Liver (tissue), 9 donors: ENCODE measurements around the gene ABHD8. TPM values are rescaled to one million over a fixed set of nuclear protein-coding genes. Genes with fewer than 3 reads are reported as not detected.

Experiments used
- DNase-seq: peaks from one replicate; pipeline ENCODE4 v3.0.0-alpha.2; 2017; ENCODE audit warnings: low spot score
- H3K27ac ChIP-seq, 2 donors: one replicate each; pipeline ENCODE4 v1.7.0; 2013; ENCODE audit warnings: inconsistent platforms in 2 of 2, low read length in 2 of 2, control low read depth in 1 of 2, low read depth in 1 of 2, mild to moderate bottlenecking in 1 of 2
- H3K27me3 ChIP-seq, 4 donors: one replicate each; pipeline versions ENCODE4 v1.6.1 to v1.7.0; 2013; ENCODE audit warnings: low read length in 3 of 4, inconsistent platforms in 1 of 4, mild to moderate bottlenecking in 1 of 4, moderate library complexity in 1 of 4; ENCODE audit not compliant: control insufficient read depth in 4 of 4, insufficient read depth in 4 of 4
- H3K36me3 ChIP-seq, 4 donors: one replicate each; pipeline versions ENCODE4 v1.6.1 to v1.7.0; 2013; ENCODE audit warnings: low read length in 3 of 4, mild to moderate bottlenecking in 3 of 4, low read depth in 1 of 4, moderate library complexity in 1 of 4; ENCODE audit not compliant: control insufficient read depth in 4 of 4, insufficient read depth in 3 of 4
- H3K4me1 ChIP-seq, 4 donors: one replicate each; pipeline versions ENCODE4 v1.6.1 to v1.7.0; 2013; ENCODE audit warnings: low read length in 3 of 4, mild to moderate bottlenecking in 3 of 4, moderate library complexity in 1 of 4; ENCODE audit not compliant: control insufficient read depth in 4 of 4, insufficient read depth in 4 of 4
- H3K4me3 ChIP-seq, 3 donors: one replicate each; pipeline versions ENCODE4 v1.6.1 to v1.7.0; 2013; ENCODE audit warnings: low read length in 3 of 3, control low read depth in 1 of 3, low read depth in 1 of 3, mild to moderate bottlenecking in 1 of 3
- H3K9ac ChIP-seq, 2 donors: one replicate each; pipeline ENCODE4 v1.7.0; 2013; ENCODE audit warnings: low read length in 2 of 2, mild to moderate bottlenecking in 2 of 2, moderate library complexity in 2 of 2, control low read depth in 1 of 2, low read depth in 1 of 2
- H3K9me3 ChIP-seq, 4 donors: one replicate each; pipeline versions ENCODE4 v1.6.1 to v1.7.0; 2013; ENCODE audit warnings: low read length in 3 of 4; ENCODE audit not compliant: control insufficient read depth in 4 of 4
- CTCF ChIP-seq: fragments of 150-350 bp; IDR thresholded peaks from 2 replicates; pipeline ENCODE4 v1.5.1; 2017; ENCODE audit warnings: improper control_type of control experiment, low read depth, low read length; ENCODE audit not compliant: missing input control
- EGR1 ChIP-seq, 2 donors: IDR thresholded peaks; 2 replicates each; pipeline ENCODE4 v1.6.1; 2016 to 2018; ENCODE audit warnings: antibody characterized with exemption in 2 of 2, low read depth in 2 of 2
- FOXA1 ChIP-seq: IDR thresholded peaks from 2 replicates; pipeline ENCODE4 v1.6.1; 2016; ENCODE audit warnings: antibody characterized with exemption
- FOXA2 ChIP-seq: IDR thresholded peaks from 2 replicates; pipeline ENCODE4 v1.6.1; 2016; ENCODE audit warnings: antibody characterized with exemption
- GABPA ChIP-seq, 2 donors: IDR thresholded peaks in 1 of 2; conservative IDR thresholded peaks in 1 of 2; 2 replicates each; pipeline ENCODE4 v1.6.1; 2016; ENCODE audit warnings: antibody characterized with exemption in 2 of 2, mild to moderate bottlenecking in 1 of 2, moderate library complexity in 1 of 2
- HNF4A ChIP-seq, 2 donors: conservative IDR thresholded peaks; 2 replicates each; pipeline ENCODE4 v1.6.1; 2016; ENCODE audit warnings: antibody characterized with exemption in 2 of 2, mild to moderate bottlenecking in 2 of 2
- HNF4G ChIP-seq: IDR thresholded peaks from 2 replicates; pipeline ENCODE4 v1.6.1; 2016; ENCODE audit warnings: antibody characterized with exemption
- JUND ChIP-seq, 2 donors: IDR thresholded peaks; 2 replicates each; pipeline ENCODE4 v1.6.1; 2016; ENCODE audit warnings: antibody characterized with exemption in 2 of 2
- MAX ChIP-seq: IDR thresholded peaks from 2 replicates; pipeline ENCODE4 v1.6.1; 2016; ENCODE audit warnings: antibody characterized with exemption
- NR2F2 ChIP-seq: IDR thresholded peaks from 2 replicates; pipeline ENCODE4 v1.6.1; 2016; ENCODE audit warnings: antibody characterized with exemption
- RAD21 ChIP-seq, 2 donors: IDR thresholded peaks; 2 replicates each; pipeline ENCODE4 v1.6.1; 2016; ENCODE audit warnings: antibody characterized with exemption in 2 of 2, mild to moderate bottlenecking in 2 of 2
- RXRA ChIP-seq, 2 donors: IDR thresholded peaks; 2 replicates each; pipeline ENCODE4 v1.6.1; 2017 to 2018; ENCODE audit warnings: antibody characterized with exemption in 2 of 2, mild to moderate bottlenecking in 1 of 2
- SP1 ChIP-seq: IDR thresholded peaks from 2 replicates; pipeline ENCODE4 v1.6.1; 2018; ENCODE audit warnings: antibody characterized with exemption, mild to moderate bottlenecking
- TAF1 ChIP-seq: conservative IDR thresholded peaks from 2 replicates; pipeline ENCODE4 v1.6.1; 2016; ENCODE audit warnings: antibody characterized with exemption, mild to moderate bottlenecking
- YY1 ChIP-seq: IDR thresholded peaks from 2 replicates; pipeline ENCODE4 v1.6.1; 2016; ENCODE audit warnings: antibody characterized with exemption, mild to moderate bottlenecking
- ZBTB33 ChIP-seq: IDR thresholded peaks from 2 replicates; pipeline ENCODE4 v1.6.1; 2016; ENCODE audit warnings: antibody characterized with exemption
- WGBS: extraction: QIAGEN DNeasy Blood & Tissue Kit; methylation state at CpG from one replicate; pipeline ENCODE4 v1.1.7; 2013; 5-methylcytosine and 5-hydroxymethylcytosine counted together
- polyA plus RNA-seq, 2 donors: library from polyadenylated mRNA; stranded (reverse) in 1 of 2; unstranded in 1 of 2; fragments of 200-250 nt in 1 of 2; fragments of >200 nt in 1 of 2; fragmentation: Nextera tagmentation in 1 of 2; extraction: Ambion mirVana in 1 of 2; gene quantifications; one replicate each; pipeline versions ENCODE4 v1.2.1 to v1.2.3, GENCODE V29; 2013 to 2015
- total RNA-seq, 2 donors: library from RNA; depleted of rRNA; stranded (reverse); fragments of >200 nt; gene quantifications; one replicate each; pipeline ENCODE4 v1.2.3, GENCODE V29; 2014
- TF ChIP-seq, protein P1 (sequence below): IDR thresholded peaks from 2 replicates; pipeline ENCODE4 v1.6.1; 2016; ENCODE audit warnings: antibody characterized with exemption
- TF ChIP-seq, protein P2 (sequence below): IDR thresholded peaks from 2 replicates; pipeline ENCODE4 v1.6.1; 2016; ENCODE audit warnings: antibody characterized with exemption, mild to moderate bottlenecking
- donor health status: healthy.
- donor health status: healthy.
- donor health status: healthy.
- donor health status: healthy.
- donor health status: healthy.

ABHD8 gene
- total and polyA plus RNA-seq, 4 donors: 6.3 to 26.9 (median 14.4) TPM

GRCh38 chr19:17305517-17306284 lies 2.5 kb upstream of the ABHD8 start, which contains the start of gene MRPL34:
TSS of gene MRPL34 (plus strand) at chr19:17305872. CDS start at chr19:17305893, 21 bp downstream.
- peak within 1 kb of the TSS; percentile 78 to 94 (median 81) for H3K4me3 ChIP-seq
- H3K4me1 ChIP-seq: peaks cover 10 to 58% (median 46%) of the 10 kb centered on the region in 4 donors
- H3K36me3 ChIP-seq: no peaks in the 10 kb centered on the region
- no peaks in the 10 kb centered on the region for H3K9me3 ChIP-seq
- peak within 1 kb of the TSS; percentile 68 to 79 for H3K9ac ChIP-seq
- peak; percentile 93 for DNase-seq
- H3K27ac ChIP-seq: peak within 1 kb of the TSS; percentile 88 to 93
- no peaks in the 10 kb centered on the region for H3K27me3 ChIP-seq
- TF ChIP-seq FOXA1 (no peak), SP1 (peak; percentile 68), RAD21 (IDR thresholded peaks at IDR 0.05) (peak; percentile 77 to 83), HNF4A (conservative IDR thresholded peaks at IDR 0.05) (peak; percentile 60), YY1 (peak; percentile 65), HNF4G (no peak), EGR1 (IDR thresholded peaks at IDR 0.05; ENCODE audit: low read depth in 2 of 2) (peak; percentile 46 to 59), ZBTB33 (peak; percentile 66), MAX (peak; percentile 58), GABPA (IDR thresholded peaks at IDR 0.05 in 1 of 2, conservative IDR thresholded peaks at IDR 0.05 in 1 of 2) (peak in 1 of 2 donors; percentile 80), RXRA (IDR thresholded peaks at IDR 0.05) (peak in 1 of 2 donors; percentile 3), CTCF (peak; percentile 89), FOXA2 (no peak), TAF1 (peak; percentile 36), JUND (IDR thresholded peaks at IDR 0.05) (peak in 1 of 2 donors; percentile 42), NR2F2 (peak; percentile 18)
- TF ChIP-seq, protein P1, sequence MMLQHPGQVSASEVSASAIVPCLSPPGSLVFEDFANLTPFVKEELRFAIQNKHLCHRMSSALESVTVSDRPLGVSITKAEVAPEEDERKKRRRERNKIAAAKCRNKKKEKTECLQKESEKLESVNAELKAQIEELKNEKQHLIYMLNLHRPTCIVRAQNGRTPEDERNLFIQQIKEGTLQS: peak; percentile 18
- TF ChIP-seq, protein P2, sequence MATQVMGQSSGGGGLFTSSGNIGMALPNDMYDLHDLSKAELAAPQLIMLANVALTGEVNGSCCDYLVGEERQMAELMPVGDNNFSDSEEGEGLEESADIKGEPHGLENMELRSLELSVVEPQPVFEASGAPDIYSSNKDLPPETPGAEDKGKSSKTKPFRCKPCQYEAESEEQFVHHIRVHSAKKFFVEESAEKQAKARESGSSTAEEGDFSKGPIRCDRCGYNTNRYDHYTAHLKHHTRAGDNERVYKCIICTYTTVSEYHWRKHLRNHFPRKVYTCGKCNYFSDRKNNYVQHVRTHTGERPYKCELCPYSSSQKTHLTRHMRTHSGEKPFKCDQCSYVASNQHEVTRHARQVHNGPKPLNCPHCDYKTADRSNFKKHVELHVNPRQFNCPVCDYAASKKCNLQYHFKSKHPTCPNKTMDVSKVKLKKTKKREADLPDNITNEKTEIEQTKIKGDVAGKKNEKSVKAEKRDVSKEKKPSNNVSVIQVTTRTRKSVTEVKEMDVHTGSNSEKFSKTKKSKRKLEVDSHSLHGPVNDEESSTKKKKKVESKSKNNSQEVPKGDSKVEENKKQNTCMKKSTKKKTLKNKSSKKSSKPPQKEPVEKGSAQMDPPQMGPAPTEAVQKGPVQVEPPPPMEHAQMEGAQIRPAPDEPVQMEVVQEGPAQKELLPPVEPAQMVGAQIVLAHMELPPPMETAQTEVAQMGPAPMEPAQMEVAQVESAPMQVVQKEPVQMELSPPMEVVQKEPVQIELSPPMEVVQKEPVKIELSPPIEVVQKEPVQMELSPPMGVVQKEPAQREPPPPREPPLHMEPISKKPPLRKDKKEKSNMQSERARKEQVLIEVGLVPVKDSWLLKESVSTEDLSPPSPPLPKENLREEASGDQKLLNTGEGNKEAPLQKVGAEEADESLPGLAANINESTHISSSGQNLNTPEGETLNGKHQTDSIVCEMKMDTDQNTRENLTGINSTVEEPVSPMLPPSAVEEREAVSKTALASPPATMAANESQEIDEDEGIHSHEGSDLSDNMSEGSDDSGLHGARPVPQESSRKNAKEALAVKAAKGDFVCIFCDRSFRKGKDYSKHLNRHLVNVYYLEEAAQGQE: peak; percentile 78
- under 1% methylated on average over 55 of the region's 55 CpGs for WGBS
